Activated CD4-positive, alpha-beta memory T cell treated with anti-CD3 and anti-CD28 coated beads for 36 hours (primary cell): ENCODE measurements around the gene SLC7A6. TPM values are rescaled to one million over a fixed set of nuclear protein-coding genes. Genes with fewer than 3 reads are reported as not detected.

ENCODE experiments used
- CTCF ChIA-PET: fragments of 350-600 bp; sonication (Branson Sonifier 250); formaldehyde crosslinking; loops from one replicate; lab custom pipeline; 2021; ENCODE audit warnings: antibody characterized with exemption, inconsistent platforms; lab: Charles Lee
- POLR2A ChIA-PET: fragments of 350-600 bp; sonication (Branson Sonifier 250); formaldehyde crosslinking; loops from one replicate; lab custom pipeline; 2021; ENCODE audit warnings: antibody characterized with exemption; lab: Charles Lee
- DNase-seq: peaks from one replicate; pipeline ENCODE4 v3.0.0-alpha.2; 2020
- H3K27ac Mint-ChIP-seq: one replicate; pipeline ENCODE4 v1.8.0; 2021; ENCODE audit warnings: mixed read lengths
- H3K27me3 Mint-ChIP-seq: one replicate; pipeline ENCODE4 v1.8.0; 2021; ENCODE audit warnings: mixed read lengths
- H3K36me3 Mint-ChIP-seq: one replicate; pipeline ENCODE4 v1.8.0; 2021; ENCODE audit warnings: mixed read lengths
- H3K4me1 Mint-ChIP-seq: one replicate; pipeline ENCODE4 v1.8.0; 2021; ENCODE audit warnings: low read depth, mixed read lengths
- H3K4me3 Mint-ChIP-seq: one replicate; pipeline ENCODE4 v1.8.0; 2021; ENCODE audit warnings: mild to moderate bottlenecking, mixed read lengths
- H3K9me3 Mint-ChIP-seq: one replicate; pipeline ENCODE4 v1.8.0; 2021; ENCODE audit warnings: mixed read lengths
- intact Hi-C: fragments of 100-400 bp; cut with micrococcal nuclease; formaldehyde crosslinking; loops from one replicate; pipeline ENCODE4 v1.15.1; 2023
- total RNA-seq, 2 experiments: library from RNA; stranded (reverse); gene quantifications; one replicate each; pipeline ENCODE4 v1.2.3, GENCODE V29; 2021

Gene SLC7A6
- total RNA-seq, 2 experiments from 2014 or later: 62.8 to 63.8 TPM

DNA sequence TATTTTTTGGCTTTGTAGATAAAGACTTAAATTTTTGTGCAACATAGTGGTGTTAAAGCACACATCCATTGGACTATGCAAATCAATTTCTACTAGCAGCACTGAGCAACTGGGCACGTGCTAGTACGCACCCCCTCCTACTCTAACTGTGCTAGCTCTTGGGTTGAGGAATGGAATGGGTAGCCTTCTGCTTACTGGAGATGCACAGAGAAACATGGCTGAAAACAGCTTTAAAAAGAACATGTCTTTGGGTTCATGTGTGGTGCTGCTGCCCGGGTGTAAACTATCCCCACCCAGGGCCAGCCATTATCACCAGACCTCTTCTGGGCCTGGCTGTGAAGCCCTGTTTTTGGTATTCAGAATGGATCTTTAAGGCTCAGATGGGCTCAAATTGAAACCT is 35.7 kb upstream of the SLC7A6 start:
- H3K27ac Mint-ChIP-seq: peak overlapping the region; percentile 54

GRCh38 chr16:68229431-68230175 is 34.7 kb upstream of the SLC7A6 start:
- peak; percentile 62 for DNase-seq
- peaks cover 4% of the 10 kb centered on the region for H3K36me3 Mint-ChIP-seq
- intact Hi-C loops: loop anchor here (1.0 to 5.0 kb wide), 4 partner anchors 19 to 236 kb away; no protein-coding TSS in a partner anchor
- no peak overlapping the region for H3K4me3 Mint-ChIP-seq
- CTCF ChIA-PET: interaction anchor here (0.6 to 2.1 kb wide), 16 partner anchors 10 to 293 kb away, joined by 3 to 9 read pairs (median 4); partner anchors contain the start of gene PSMB10
- no peaks in the 10 kb centered on the region for H3K27me3 Mint-ChIP-seq
- peak overlapping the region; percentile 43 for H3K27ac Mint-ChIP-seq
- POLR2A ChIA-PET: no interaction called here
- H3K9me3 Mint-ChIP-seq: no peaks in the 10 kb centered on the region
- H3K4me1 Mint-ChIP-seq: peaks cover 37% of the 10 kb centered on the region

More for the DNA sequence above, 35.7 kb upstream of the SLC7A6 start:
- Mint-ChIP-seq H3K4me1 (peaks cover 37% of the 10 kb centered on the region), H3K27me3 (no peaks in the 10 kb centered on the region), H3K4me3 (no peak overlapping the region), H3K9me3 (no peaks in the 10 kb centered on the region), H3K36me3 (peaks cover 4% of the 10 kb centered on the region)
- intact Hi-C loops: loop anchor here (1.0 to 5.0 kb wide), 4 partner anchors 18 to 235 kb away; no protein-coding TSS in a partner anchor
- DNase-seq: no peak
- ChIA-PET POLR2A (interaction anchor here (1.2 kb wide), 1 partner anchor 144 kb away, joined by 7 read pairs; the partner anchor contains the start of gene NFATC3), CTCF (interaction anchor here (0.8 to 2.8 kb wide), 24 partner anchors 9 to 345 kb away, joined by 3 to 28 read pairs (median 3); partner anchors contain the start of genes NFATC3 and SLC7A6)

GRCh38 chr16:68230176-68230571 is 34.2 kb upstream of the SLC7A6 start:
- Mint-ChIP-seq H3K4me3 (no peak overlapping the region), H3K9me3 (no peaks in the 10 kb centered on the region), H3K27ac (no peak overlapping the region), H3K27me3 (no peaks in the 10 kb centered on the region), H3K36me3 (peaks cover 4% of the 10 kb centered on the region), H3K4me1 (peaks cover 37% of the 10 kb centered on the region)
- no peak for DNase-seq
- ChIA-PET POLR2A (no interaction called here), CTCF (interaction anchor here (0.6 to 1.6 kb wide), 15 partner anchors 10 to 293 kb away, joined by 3 to 9 read pairs (median 3); partner anchors contain the start of gene PSMB10)
- intact Hi-C loops: no loop called here

GRCh38 chr16:68230956-68231355 is 33.4 kb upstream of the SLC7A6 start:
- intact Hi-C loops: no loop called here
- DNase-seq: no peak
- H3K27ac Mint-ChIP-seq: no peak overlapping the region
- POLR2A ChIA-PET: no interaction called here
- H3K4me3 Mint-ChIP-seq: no peak overlapping the region
- CTCF ChIA-PET: interaction anchor here (1.5 to 1.6 kb wide), 3 partner anchors 31 to 160 kb away, joined by 4 to 7 read pairs (median 6); no protein-coding TSS in a partner anchor
- H3K36me3 Mint-ChIP-seq: peaks cover 4% of the 10 kb centered on the region
- H3K27me3 Mint-ChIP-seq: no peaks in the 10 kb centered on the region
- H3K4me1 Mint-ChIP-seq: peaks cover 29% of the 10 kb centered on the region
- H3K9me3 Mint-ChIP-seq: no peaks in the 10 kb centered on the region

- DNase-seq: no peak
- no peaks in the 10 kb centered on the region for H3K9me3 Mint-ChIP-seq
- no peaks in the 10 kb centered on the region for H3K27me3 Mint-ChIP-seq
- intact Hi-C loops: no loop called here
- POLR2A ChIA-PET: no interaction called here
- CTCF ChIA-PET: interaction anchor here (0.6 to 1.5 kb wide), 2 partner anchors 122 to 145 kb away, joined by 3 to 6 read pairs; no protein-coding TSS in a partner anchor
- H3K4me3 Mint-ChIP-seq: no peak overlapping the region
- H3K27ac Mint-ChIP-seq: peak overlapping the region; percentile 30
- peaks cover 30% of the 10 kb centered on the region for H3K4me1 Mint-ChIP-seq
- peaks cover 4% of the 10 kb centered on the region for H3K36me3 Mint-ChIP-seq
Measured at GRCh38 chr16:68231384-68232136, 32.8 kb upstream of the SLC7A6 start.

DNA sequence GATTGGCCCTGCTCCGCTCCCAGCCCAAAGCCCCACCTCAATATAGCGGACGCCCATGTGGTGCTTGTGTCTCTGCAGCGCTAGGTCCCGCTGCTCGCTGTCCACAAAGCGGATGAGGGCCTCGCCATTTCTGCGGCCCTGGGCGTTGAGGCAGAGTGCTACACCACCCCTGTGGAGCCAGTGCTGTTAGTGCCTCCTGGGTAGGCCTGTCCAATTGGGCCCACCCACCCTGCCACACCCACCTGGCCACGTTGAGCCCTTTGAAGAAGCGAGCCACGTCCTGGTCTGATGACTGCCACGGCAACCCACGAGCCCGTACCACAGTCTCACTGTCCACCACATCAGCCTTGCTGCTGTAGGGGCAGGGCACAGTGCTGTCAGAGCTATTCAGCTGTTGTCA is 32.0 kb upstream of the SLC7A6 start:
- intact Hi-C loops: no loop called here
- H3K36me3 Mint-ChIP-seq: peaks cover 3% of the 10 kb centered on the region
- H3K4me3 Mint-ChIP-seq: no peak overlapping the region
- no peaks in the 10 kb centered on the region for H3K9me3 Mint-ChIP-seq
- no peak overlapping the region for H3K27ac Mint-ChIP-seq
- no peak for DNase-seq
- H3K4me1 Mint-ChIP-seq: peaks cover 29% of the 10 kb centered on the region
- no peaks in the 10 kb centered on the region for H3K27me3 Mint-ChIP-seq
- CTCF ChIA-PET: interaction anchor here (0.6 kb wide), 1 partner anchor 876 kb away, joined by 3 read pairs; no protein-coding TSS in a partner anchor
- POLR2A ChIA-PET: no interaction called here

DNA sequence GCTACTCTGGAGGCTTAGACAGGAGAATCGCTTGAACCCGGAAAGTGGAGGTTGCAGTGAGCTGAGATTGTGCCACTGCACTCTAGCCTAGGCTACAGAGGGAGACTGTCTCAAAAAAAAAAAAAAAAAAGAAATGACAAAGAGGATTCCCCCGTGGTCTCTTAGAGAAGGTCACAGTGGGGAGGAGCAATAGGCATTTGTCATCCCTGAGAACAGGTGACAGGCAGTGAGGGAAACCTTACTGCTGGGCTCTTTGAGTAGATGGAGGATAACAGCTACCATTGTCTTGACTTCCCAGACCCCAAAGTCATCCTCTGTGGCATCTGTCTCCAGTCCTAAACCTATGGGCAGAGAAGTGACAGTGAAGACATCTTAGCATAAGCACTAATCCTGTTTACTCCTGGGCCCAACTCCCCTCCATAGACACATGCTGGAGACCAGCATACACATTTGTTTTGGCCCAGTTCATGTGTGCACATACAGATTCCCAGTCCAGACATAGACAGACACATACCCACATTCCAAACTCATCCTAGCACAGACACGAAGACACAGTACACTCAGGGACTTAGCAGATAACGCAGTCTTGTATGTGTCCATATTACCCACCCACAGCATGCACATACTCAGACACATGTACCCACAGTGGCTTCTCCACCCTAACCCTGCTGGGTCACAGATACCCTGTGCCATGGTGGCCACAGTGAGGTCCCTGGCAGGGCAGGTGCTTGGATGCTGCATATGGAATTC is 31.1 kb upstream of the SLC7A6 start:
- Mint-ChIP-seq H3K36me3 (peaks cover 3% of the 10 kb centered on the region), H3K27me3 (no peaks in the 10 kb centered on the region), H3K9me3 (no peaks in the 10 kb centered on the region), H3K4me3 (no peak overlapping the region), H3K4me1 (peaks cover 23% of the 10 kb centered on the region), H3K27ac (no peak overlapping the region)
- intact Hi-C loops: no loop called here
- POLR2A ChIA-PET: no interaction called here
- CTCF ChIA-PET: interaction anchor here (0.6 to 0.7 kb wide), 2 partner anchors 19 to 875 kb away, joined by 3 read pairs; no protein-coding TSS in a partner anchor
- no peak for DNase-seq

DNA sequence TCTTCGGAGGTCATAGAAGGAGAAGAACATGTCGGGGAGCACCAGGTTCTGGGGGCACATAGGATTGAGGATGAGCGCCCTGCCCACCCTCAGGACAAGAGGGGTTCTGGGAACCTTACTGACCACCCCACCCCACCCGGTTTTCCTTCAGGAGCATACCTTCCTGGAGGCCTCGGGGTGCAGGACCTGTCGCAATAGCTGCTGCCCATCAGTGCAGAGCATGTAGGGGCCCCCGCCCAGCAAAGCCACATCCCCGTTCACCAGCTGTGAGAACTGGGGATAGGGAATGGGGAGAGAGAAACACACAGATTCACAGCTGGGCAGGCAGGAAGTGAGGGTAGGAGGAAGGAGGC is 30.5 kb upstream of the SLC7A6 start:
- Mint-ChIP-seq H3K4me1 (peaks cover 26% of the 10 kb centered on the region), H3K27me3 (no peaks in the 10 kb centered on the region), H3K36me3 (peaks cover 3% of the 10 kb centered on the region), H3K4me3 (no peak overlapping the region), H3K9me3 (no peaks in the 10 kb centered on the region), H3K27ac (no peak overlapping the region)
- intact Hi-C loops: no loop called here
- DNase-seq: no peak
- CTCF ChIA-PET: interaction anchor here (1.1 kb wide), 1 partner anchor 30 kb away, joined by 5 read pairs; the partner anchor contains the start of gene SLC7A6
- POLR2A ChIA-PET: interaction anchor here (0.6 kb wide), 1 partner anchor 14 kb away, joined by 5 read pairs; no protein-coding TSS in a partner anchor

DNA sequence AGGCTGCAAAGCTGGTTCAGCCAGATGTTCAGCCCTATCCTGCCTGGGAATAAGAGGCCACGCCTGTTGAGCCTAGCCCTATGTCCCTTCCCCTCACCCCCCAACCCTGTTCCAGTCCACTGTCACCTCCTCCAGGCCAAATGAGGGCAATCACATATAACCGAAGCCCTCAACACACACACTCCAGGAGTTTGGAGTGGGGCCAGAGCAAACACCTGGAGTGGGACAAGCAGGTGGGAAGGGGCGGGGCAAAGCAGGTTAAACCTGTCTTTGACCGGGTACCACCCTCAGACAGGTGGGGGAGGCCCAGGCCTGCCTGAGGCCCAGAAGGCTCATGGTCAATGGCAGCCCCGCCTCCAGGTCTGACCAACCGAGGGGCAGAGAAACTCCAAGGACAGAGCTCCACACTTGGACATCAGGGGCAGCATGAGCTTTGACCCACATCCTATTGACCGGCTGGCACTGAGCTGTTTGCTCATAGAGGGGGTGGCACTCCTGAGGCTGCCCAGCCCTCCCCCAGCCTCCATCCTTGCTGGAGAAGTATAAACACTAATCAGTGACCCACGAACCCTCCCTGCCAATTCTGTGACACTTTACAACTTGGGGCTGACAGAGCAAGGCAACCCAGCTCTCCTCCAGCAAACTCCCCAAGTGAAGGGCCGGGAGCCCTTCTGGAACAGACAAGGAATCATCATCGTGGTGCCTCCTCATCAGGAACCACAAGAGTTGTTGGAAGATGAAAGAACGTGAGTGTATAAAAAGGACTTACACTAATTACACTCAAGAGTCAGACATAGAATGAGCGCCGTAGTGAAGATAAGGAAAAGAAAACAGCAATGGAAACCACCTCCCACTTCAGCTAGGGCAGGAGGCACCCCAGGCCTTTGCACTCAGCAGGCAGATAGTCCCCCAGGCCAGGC is 29.9 kb upstream of the SLC7A6 start:
- ChIA-PET CTCF (interaction anchor here (0.8 to 1.1 kb wide), 2 partner anchors 20 to 30 kb away, joined by 3 to 5 read pairs; partner anchors contain the start of gene SLC7A6), POLR2A (interaction anchor here (0.6 kb wide), 1 partner anchor 14 kb away, joined by 5 read pairs; no protein-coding TSS in a partner anchor)
- Mint-ChIP-seq H3K4me3 (peak overlapping the region; percentile 2), H3K9me3 (no peaks in the 10 kb centered on the region), H3K27me3 (no peaks in the 10 kb centered on the region), H3K4me1 (peaks cover 24% of the 10 kb centered on the region), H3K36me3 (no peaks in the 10 kb centered on the region), H3K27ac (no peak overlapping the region)
- intact Hi-C loops: no loop called here
- no peak for DNase-seq

GRCh38 chr16:68235108-68235886 is 29.0 kb upstream of the SLC7A6 start:
- H3K27me3 Mint-ChIP-seq: no peaks in the 10 kb centered on the region
- ChIA-PET CTCF (interaction anchor here (0.8 to 3.8 kb wide), 2 partner anchors 21 to 29 kb away, joined by 3 to 23 read pairs; partner anchors contain the start of gene SLC7A6), POLR2A (no interaction called here)
- intact Hi-C loops: no loop called here
- DNase-seq: no peak
- no peaks in the 10 kb centered on the region for H3K36me3 Mint-ChIP-seq
- H3K4me3 Mint-ChIP-seq: no peak overlapping the region
- no peak overlapping the region for H3K27ac Mint-ChIP-seq
- no peaks in the 10 kb centered on the region for H3K9me3 Mint-ChIP-seq
- H3K4me1 Mint-ChIP-seq: peaks cover 28% of the 10 kb centered on the region
